Activated CD4-positive, alpha-beta memory T cell treated with anti-CD3 and anti-CD28 coated beads, Interleukin-2, amount 10 ng/mL, durations not matched to agents 7 days and 5 days (primary cell): Measurements from ENCODE around the gene CXXC4. TPM values are rescaled to one million over a fixed set of nuclear protein-coding genes. Genes with fewer than 3 reads are reported as not detected.

Experiments
- CTCF ChIA-PET: fragments of 350-600 bp; sonication (Branson Sonifier 250); formaldehyde crosslinking; loops from one replicate; lab custom pipeline; 2021; ENCODE audit warnings: antibody characterized with exemption, inconsistent platforms; lab: Charles Lee
- POLR2A ChIA-PET: fragments of 350-600 bp; sonication (Branson Sonifier 250); formaldehyde crosslinking; loops from one replicate; lab custom pipeline; 2021; ENCODE audit warnings: antibody characterized with exemption; lab: Charles Lee
- DNase-seq: peaks from one replicate; pipeline ENCODE4 v3.0.0-alpha.2; 2020
- H3K27ac Mint-ChIP-seq: one replicate; pipeline ENCODE4 v1.8.0; 2021; ENCODE audit warnings: mild to moderate bottlenecking, mixed read lengths
- H3K27me3 Mint-ChIP-seq: one replicate; pipeline ENCODE4 v1.8.0; 2021; ENCODE audit warnings: mixed read lengths
- H3K36me3 Mint-ChIP-seq: one replicate; pipeline ENCODE4 v1.8.0; 2021; ENCODE audit warnings: low read depth, mixed read lengths
- H3K4me1 Mint-ChIP-seq: one replicate; pipeline ENCODE4 v1.8.0; 2021; ENCODE audit warnings: mixed read lengths
- H3K4me3 Mint-ChIP-seq: one replicate; pipeline ENCODE4 v1.8.0; 2021; ENCODE audit warnings: mild to moderate bottlenecking, mixed read lengths
- H3K9me3 Mint-ChIP-seq: one replicate; pipeline ENCODE4 v1.8.0; 2021; ENCODE audit warnings: mixed read lengths
- total RNA-seq, 2 experiments: library from RNA; stranded (reverse); gene quantifications; one replicate each; pipeline ENCODE4 v1.2.3, GENCODE V29; 2021

Gene CXXC4
- total RNA-seq: not detected

GRCh38 chr4:104494822-104495559 is at the start of gene CXXC4:
TSS of gene CXXC4 (minus strand) at chr4:104494894. CDS start at chr4:104491802, 3,092 bp downstream.
- ChIA-PET CTCF (no interaction called here), POLR2A (no interaction called here)
- H3K27ac Mint-ChIP-seq: no peak within 1 kb of the TSS
- H3K27me3 Mint-ChIP-seq: peaks cover 48% of the 10 kb centered on the region
- no peaks in the 10 kb centered on the region for H3K36me3 Mint-ChIP-seq
- peak within 1 kb of the TSS; percentile 47 for H3K4me3 Mint-ChIP-seq
- no peaks in the 10 kb centered on the region for H3K9me3 Mint-ChIP-seq
- peaks cover 26% of the 10 kb centered on the region for H3K4me1 Mint-ChIP-seq
- peak; percentile 16 for DNase-seq

- H3K4me1 Mint-ChIP-seq: no peaks in the 10 kb centered on the region
- DNase-seq: no peak
- no peak overlapping the region for H3K27ac Mint-ChIP-seq
- CTCF ChIA-PET: no interaction called here
- no peak overlapping the region for H3K4me3 Mint-ChIP-seq
- no peaks in the 10 kb centered on the region for H3K27me3 Mint-ChIP-seq
- no peaks in the 10 kb centered on the region for H3K9me3 Mint-ChIP-seq
- POLR2A ChIA-PET: no interaction called here
- H3K36me3 Mint-ChIP-seq: no peaks in the 10 kb centered on the region
Measured at GRCh38 chr4:104533156-104533555, 38.5 kb upstream of the CXXC4 start.

- no peaks in the 10 kb centered on the region for H3K27me3 Mint-ChIP-seq
- H3K4me3 Mint-ChIP-seq: no peak overlapping the region
- CTCF ChIA-PET: no interaction called here
- POLR2A ChIA-PET: no interaction called here
- H3K4me1 Mint-ChIP-seq: no peaks in the 10 kb centered on the region
- H3K36me3 Mint-ChIP-seq: no peaks in the 10 kb centered on the region
- no peaks in the 10 kb centered on the region for H3K9me3 Mint-ChIP-seq
- DNase-seq: no peak
- H3K27ac Mint-ChIP-seq: no peak overlapping the region
Measured at GRCh38 chr4:104532677-104533076, 38.0 kb upstream of the CXXC4 start.

- no peaks in the 10 kb centered on the region for H3K27me3 Mint-ChIP-seq
- CTCF ChIA-PET: no interaction called here
- no peaks in the 10 kb centered on the region for H3K36me3 Mint-ChIP-seq
- DNase-seq: no peak
- H3K4me1 Mint-ChIP-seq: no peaks in the 10 kb centered on the region
- H3K9me3 Mint-ChIP-seq: no peaks in the 10 kb centered on the region
- POLR2A ChIA-PET: no interaction called here
- H3K4me3 Mint-ChIP-seq: no peak overlapping the region
- no peak overlapping the region for H3K27ac Mint-ChIP-seq
Measured at GRCh38 chr4:104531390-104531789, 36.7 kb upstream of the CXXC4 start.

- POLR2A ChIA-PET: no interaction called here
Measured at GRCh38 chr4:104530426-104530825, 35.7 kb upstream of the CXXC4 start.

GRCh38 chr4:104524591-104524990 is 29.9 kb upstream of the CXXC4 start:
- ChIA-PET POLR2A (no interaction called here), CTCF (no interaction called here)
- no peak for DNase-seq
- Mint-ChIP-seq H3K36me3 (no peaks in the 10 kb centered on the region), H3K27me3 (no peaks in the 10 kb centered on the region), H3K4me3 (no peak overlapping the region), H3K27ac (no peak overlapping the region), H3K9me3 (no peaks in the 10 kb centered on the region), H3K4me1 (no peaks in the 10 kb centered on the region)

More at GRCh38 chr4:104530426-104530825, 35.7 kb upstream of the CXXC4 start:
- no peaks in the 10 kb centered on the region for H3K4me1 Mint-ChIP-seq
- no peaks in the 10 kb centered on the region for H3K9me3 Mint-ChIP-seq
- no peak overlapping the region for H3K4me3 Mint-ChIP-seq
- no peaks in the 10 kb centered on the region for H3K36me3 Mint-ChIP-seq
- no peaks in the 10 kb centered on the region for H3K27me3 Mint-ChIP-seq
- CTCF ChIA-PET: no interaction called here
- DNase-seq: no peak
- H3K27ac Mint-ChIP-seq: no peak overlapping the region

- H3K27me3 Mint-ChIP-seq: no peaks in the 10 kb centered on the region
- ChIA-PET POLR2A (no interaction called here), CTCF (no interaction called here)
- H3K9me3 Mint-ChIP-seq: no peaks in the 10 kb centered on the region
- no peaks in the 10 kb centered on the region for H3K36me3 Mint-ChIP-seq
- H3K27ac Mint-ChIP-seq: no peak overlapping the region
- H3K4me3 Mint-ChIP-seq: no peak overlapping the region
- no peak for DNase-seq
- no peaks in the 10 kb centered on the region for H3K4me1 Mint-ChIP-seq
Measured at GRCh38 chr4:104524026-104524425, 29.3 kb upstream of the CXXC4 start.

GRCh38 chr4:104519588-104519987 is 24.9 kb upstream of the CXXC4 start:
- ChIA-PET POLR2A (no interaction called here), CTCF (no interaction called here)
- H3K27ac Mint-ChIP-seq: no peak overlapping the region
- no peak overlapping the region for H3K4me3 Mint-ChIP-seq
- no peaks in the 10 kb centered on the region for H3K9me3 Mint-ChIP-seq
- H3K36me3 Mint-ChIP-seq: no peaks in the 10 kb centered on the region
- DNase-seq: no peak
- H3K4me1 Mint-ChIP-seq: no peaks in the 10 kb centered on the region
- H3K27me3 Mint-ChIP-seq: no peaks in the 10 kb centered on the region

GRCh38 chr4:104516884-104517283 is 22.2 kb upstream of the CXXC4 start:
- no peak overlapping the region for H3K27ac Mint-ChIP-seq
- H3K4me1 Mint-ChIP-seq: no peaks in the 10 kb centered on the region
- POLR2A ChIA-PET: no interaction called here

GRCh38 chr4:104508224-104508623 is 13.5 kb upstream of the CXXC4 start:
- ChIA-PET POLR2A (no interaction called here), CTCF (no interaction called here)
- Mint-ChIP-seq H3K27me3 (no peaks in the 10 kb centered on the region), H3K9me3 (no peaks in the 10 kb centered on the region), H3K4me3 (no peak overlapping the region), H3K36me3 (no peaks in the 10 kb centered on the region), H3K27ac (no peak overlapping the region), H3K4me1 (no peaks in the 10 kb centered on the region)
- no peak for DNase-seq

More at GRCh38 chr4:104516884-104517283, 22.2 kb upstream of the CXXC4 start:
- Mint-ChIP-seq H3K36me3 (no peaks in the 10 kb centered on the region), H3K9me3 (no peaks in the 10 kb centered on the region), H3K27me3 (no peaks in the 10 kb centered on the region), H3K4me3 (no peak overlapping the region)
- CTCF ChIA-PET: no interaction called here
- DNase-seq: no peak

- H3K27ac Mint-ChIP-seq: no peak overlapping the region
- H3K9me3 Mint-ChIP-seq: no peaks in the 10 kb centered on the region
- POLR2A ChIA-PET: no interaction called here
- DNase-seq: no peak
- H3K4me1 Mint-ChIP-seq: no peaks in the 10 kb centered on the region
- no peaks in the 10 kb centered on the region for H3K36me3 Mint-ChIP-seq
- peaks cover under 1% of the 10 kb centered on the region for H3K27me3 Mint-ChIP-seq
- no peak overlapping the region for H3K4me3 Mint-ChIP-seq
- CTCF ChIA-PET: no interaction called here
Measured at GRCh38 chr4:104507112-104507511, 12.4 kb upstream of the CXXC4 start.

- POLR2A ChIA-PET: no interaction called here
- no peak overlapping the region for H3K4me3 Mint-ChIP-seq
- no peaks in the 10 kb centered on the region for H3K36me3 Mint-ChIP-seq
- H3K9me3 Mint-ChIP-seq: no peaks in the 10 kb centered on the region
- no peak overlapping the region for H3K27ac Mint-ChIP-seq
- DNase-seq: no peak
- CTCF ChIA-PET: no interaction called here
- H3K27me3 Mint-ChIP-seq: peaks cover 7% of the 10 kb centered on the region
- no peaks in the 10 kb centered on the region for H3K4me1 Mint-ChIP-seq
Measured at GRCh38 chr4:104504536-104504935, 9.8 kb upstream of the CXXC4 start.

- no peaks in the 10 kb centered on the region for H3K36me3 Mint-ChIP-seq
- CTCF ChIA-PET: no interaction called here
- H3K4me3 Mint-ChIP-seq: no peak overlapping the region
- POLR2A ChIA-PET: no interaction called here
- peaks cover 11% of the 10 kb centered on the region for H3K27me3 Mint-ChIP-seq
- no peaks in the 10 kb centered on the region for H3K4me1 Mint-ChIP-seq
- no peaks in the 10 kb centered on the region for H3K9me3 Mint-ChIP-seq
- DNase-seq: no peak
- no peak overlapping the region for H3K27ac Mint-ChIP-seq
Measured at GRCh38 chr4:104502471-104502870, 7.8 kb upstream of the CXXC4 start.

- POLR2A ChIA-PET: no interaction called here
- no peaks in the 10 kb centered on the region for H3K9me3 Mint-ChIP-seq
- DNase-seq: no peak
- H3K27ac Mint-ChIP-seq: no peak overlapping the region
- H3K4me1 Mint-ChIP-seq: no peaks in the 10 kb centered on the region
- no peak overlapping the region for H3K4me3 Mint-ChIP-seq
- peaks cover 11% of the 10 kb centered on the region for H3K27me3 Mint-ChIP-seq
- no peaks in the 10 kb centered on the region for H3K36me3 Mint-ChIP-seq
- CTCF ChIA-PET: no interaction called here
Measured at GRCh38 chr4:104501290-104501689, 6.6 kb upstream of the CXXC4 start.
